Testis (tissue), 3 donors: Measurements from ENCODE around the gene FAM180B. TPM values are rescaled to one million over a fixed set of nuclear protein-coding genes. Genes with fewer than 3 reads are reported as not detected.

Experiments used
- DNase-seq: peaks from one replicate; pipeline ENCODE4 v3.0.0-alpha.2; 2019
- H3K27ac ChIP-seq, 2 donors: fragments of 200-600 bp; sonication (generic); one replicate each; pipeline ENCODE4 v1.5.1; 2019
- H3K27me3 ChIP-seq: fragments of 200-600 bp; sonication (generic); one replicate; pipeline ENCODE4 v1.5.1; 2019
- H3K36me3 ChIP-seq: fragments of 200-600 bp; sonication (generic); one replicate; pipeline ENCODE4 v1.5.1; 2017; ENCODE audit warnings: low read depth; ENCODE audit errors: missing control alignments
- H3K4me1 ChIP-seq: fragments of 200-600 bp; sonication (generic); one replicate; pipeline ENCODE4 v1.5.1; 2019
- H3K4me3 ChIP-seq, 2 donors: fragments of 200-600 bp; sonication (generic); one replicate each; pipeline ENCODE4 v1.5.1; 2017 to 2019
- H3K9me3 ChIP-seq: fragments of 200-600 bp; sonication (generic); one replicate; pipeline ENCODE4 v1.5.1; 2017
- CTCF ChIP-seq, 3 experiments: fragments of 450-650 bp in 2 of 3; fragments of 200-600 bp in 1 of 3; sonication (generic) in 1 of 3; IDR thresholded peaks; one replicate each; pipeline ENCODE4 v1.5.1; 2016 to 2019; ENCODE audit warnings: antibody characterized with exemption in 3 of 3, mild to moderate bottlenecking in 2 of 3, moderate library complexity in 1 of 3
- POLR2A ChIP-seq: fragments of 450-650 bp; IDR thresholded peaks from one replicate; pipeline ENCODE4 v1.6.1; 2017; ENCODE audit warnings: antibody characterized with exemption, mild to moderate bottlenecking, moderate library complexity
- WGBS, 2 donors: methylation state at CpG; one replicate each; pipeline ENCODE4 v1.1.5; 2018; 5-methylcytosine and 5-hydroxymethylcytosine counted together
- intact Hi-C: fragments of 100-400 bp; cut with DNase I; formaldehyde crosslinking; loops from one replicate; pipeline ENCODE4 v1.15.1; 2023; ENCODE audit warnings: low total_unique reads
- polyA plus RNA-seq: library from polyadenylated mRNA; stranded (reverse); fragments of 350-450 nt; fragmentation: Illumina TruSeq; extraction: RNeasy Lipid Tissue Mini Kit (QIAGEN cat#74804); gene quantifications from one replicate; pipeline ENCODE4 v1.2.3, GENCODE V29; 2014; ENCODE audit warnings: low read depth, low replicate concordance; ENCODE audit not compliant: insufficient read depth
- total RNA-seq, 2 donors: library from RNA; depleted of rRNA; stranded (reverse); fragments of >200 nt; gene quantifications; one replicate each; pipeline ENCODE4 v1.2.3, GENCODE V29; 2016

FAM180B gene
- total and polyA plus RNA-seq, 3 donors from 2014 or later = 1.1 TPM; not detected in 2

DNA sequence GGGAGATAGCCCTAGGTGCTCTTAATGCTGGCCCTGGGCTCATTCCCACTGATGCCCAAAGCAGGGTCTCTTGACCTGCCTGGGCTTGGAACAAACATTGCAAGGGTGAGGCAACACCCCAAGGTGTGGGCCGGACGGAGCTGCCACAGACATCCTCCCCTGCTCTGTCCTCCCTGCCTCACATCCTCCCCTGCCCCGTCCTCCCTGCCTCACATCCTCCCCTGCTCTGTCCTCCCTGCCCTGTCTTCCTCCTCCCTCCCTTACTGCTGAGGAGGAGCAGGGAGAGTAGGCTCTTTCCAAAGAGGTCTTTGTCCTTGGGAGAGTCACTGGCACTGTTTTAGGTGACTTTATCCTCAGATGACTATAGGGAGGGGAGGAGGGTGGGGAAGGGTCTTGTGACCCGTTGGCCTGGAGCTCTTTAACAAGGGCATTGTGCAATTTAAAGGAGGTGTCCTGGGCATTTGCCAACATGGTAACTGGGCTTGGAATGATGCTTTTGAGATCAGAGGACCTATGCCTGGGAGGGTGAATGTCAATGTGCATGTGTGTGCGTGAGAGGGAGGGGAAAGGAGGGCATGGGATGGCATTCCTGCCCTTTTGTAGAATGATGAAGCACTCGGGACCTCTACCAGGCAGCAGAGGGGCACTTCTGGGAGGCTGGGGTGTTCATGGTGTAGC is 700 bp downstream of the FAM180B start:
- no peak for TF ChIP-seq POLR2A
- TF ChIP-seq CTCF (IDR thresholded peaks at IDR 0.05) = no peak
- H3K27ac ChIP-seq = no peak overlapping the region
- H3K4me1 ChIP-seq = peaks cover 4% of the 10 kb centered on the region
- H3K4me3 ChIP-seq = no peak overlapping the region
- no peaks in the 10 kb centered on the region for H3K27me3 ChIP-seq
- no peaks in the 10 kb centered on the region for H3K9me3 ChIP-seq
- no peak for DNase-seq
- H3K36me3 ChIP-seq = no peaks in the 10 kb centered on the region
- 62 to 69% methylated on average over 6 of the region's 6 CpGs for WGBS, 2 donors
- intact Hi-C loops = no loop called here

DNA sequence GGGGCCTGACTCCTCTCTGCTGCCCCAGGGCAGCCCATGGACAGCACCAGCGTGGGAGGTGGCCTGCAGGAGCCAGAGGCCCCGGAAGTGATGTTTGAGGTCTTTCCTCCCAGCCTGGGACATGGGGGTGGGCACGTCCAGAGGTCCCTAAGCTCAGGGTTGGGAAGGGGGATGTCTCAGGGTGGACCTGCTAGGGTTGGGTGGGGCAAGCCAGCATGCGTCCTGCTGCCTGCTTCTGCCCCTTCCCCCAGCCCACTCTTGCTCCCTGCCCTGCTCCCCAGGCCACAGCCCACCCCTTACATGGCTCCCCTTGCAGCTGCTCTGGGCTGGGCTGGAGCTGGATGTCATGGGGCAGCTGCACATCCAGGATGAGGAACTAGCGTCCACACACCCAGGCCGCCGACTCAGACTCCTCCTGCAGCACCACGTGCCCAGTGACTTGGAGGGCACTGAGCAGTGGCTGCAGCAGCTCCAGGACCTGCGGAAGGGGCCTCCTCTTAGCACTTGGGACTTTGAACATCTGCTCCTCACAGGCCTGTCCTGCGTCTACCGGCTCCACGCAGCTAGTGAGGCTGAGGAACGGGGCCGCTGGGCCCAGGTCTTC is 1.3 kb downstream of the FAM180B start:
- intact Hi-C loops = no loop called here
- DNase-seq = peak; percentile 47
- WGBS, 2 donors = 51 to 65% methylated on average over 7 to 14 of the region's 14 CpGs
- H3K4me1 ChIP-seq = peaks cover 4% of the 10 kb centered on the region
- H3K9me3 ChIP-seq = no peaks in the 10 kb centered on the region
- H3K4me3 ChIP-seq = no peak overlapping the region
- no peaks in the 10 kb centered on the region for H3K36me3 ChIP-seq
- H3K27ac ChIP-seq = no peak overlapping the region
- TF ChIP-seq POLR2A = no peak
- TF ChIP-seq CTCF (IDR thresholded peaks at IDR 0.05) = no peak
- H3K27me3 ChIP-seq = no peaks in the 10 kb centered on the region

- TF ChIP-seq POLR2A (no peak), CTCF (IDR thresholded peaks at IDR 0.05) (no peak)
- DNase-seq = no peak
- H3K27ac ChIP-seq = peak overlapping the region; percentile 74 to 82
- H3K4me1 ChIP-seq = peaks cover 8% of the 10 kb centered on the region
- no peaks in the 10 kb centered on the region for H3K27me3 ChIP-seq
- H3K4me3 ChIP-seq = peak overlapping the region; percentile 53 to 76
- no peaks in the 10 kb centered on the region for H3K36me3 ChIP-seq
- no peaks in the 10 kb centered on the region for H3K9me3 ChIP-seq
- 58 to 70% methylated on average over 11 of the region's 11 CpGs for WGBS, 2 donors
- intact Hi-C loops = no loop called here
These were observed 2.6 kb downstream of the FAM180B start for GRCh38 chr11:47589118-47589517.

DNA sequence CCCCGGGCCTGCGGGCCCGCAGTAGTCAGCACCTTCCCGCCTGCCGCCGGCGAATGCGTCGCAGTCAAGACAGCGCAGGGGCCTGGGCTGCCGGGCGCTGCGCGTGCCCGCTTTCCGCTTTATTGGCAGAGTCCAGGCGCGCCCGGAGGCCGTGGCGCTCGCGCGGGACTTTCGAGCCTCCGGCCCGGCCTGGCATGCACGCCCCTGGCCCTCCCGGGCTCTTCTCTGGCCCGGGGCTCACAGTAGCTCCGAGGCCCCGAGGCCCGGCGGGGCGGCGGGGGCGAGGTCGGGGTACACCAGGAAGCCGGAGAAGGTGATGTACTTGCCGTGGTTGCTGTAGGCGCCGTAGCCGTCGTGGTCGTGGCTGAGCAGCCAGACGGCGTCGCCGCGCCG is 3.1 kb downstream of the FAM180B start:
- intact Hi-C loops = no loop called here
- no peaks in the 10 kb centered on the region for H3K9me3 ChIP-seq
- DNase-seq = peak; percentile 44
- no peaks in the 10 kb centered on the region for H3K27me3 ChIP-seq
- no peaks in the 10 kb centered on the region for H3K36me3 ChIP-seq
- H3K4me3 ChIP-seq = peak overlapping the region; percentile 53 to 76
- WGBS, 2 donors = 16 to 70% methylated on average over 16 to 39 of the region's 51 CpGs
- H3K4me1 ChIP-seq = peaks cover 8% of the 10 kb centered on the region
- TF ChIP-seq POLR2A = no peak
- no peak for TF ChIP-seq CTCF (IDR thresholded peaks at IDR 0.05)
- H3K27ac ChIP-seq = peak overlapping the region; percentile 74 to 82
